ENCODE data around the gene CBARP.

Gene CBARP

DNA sequence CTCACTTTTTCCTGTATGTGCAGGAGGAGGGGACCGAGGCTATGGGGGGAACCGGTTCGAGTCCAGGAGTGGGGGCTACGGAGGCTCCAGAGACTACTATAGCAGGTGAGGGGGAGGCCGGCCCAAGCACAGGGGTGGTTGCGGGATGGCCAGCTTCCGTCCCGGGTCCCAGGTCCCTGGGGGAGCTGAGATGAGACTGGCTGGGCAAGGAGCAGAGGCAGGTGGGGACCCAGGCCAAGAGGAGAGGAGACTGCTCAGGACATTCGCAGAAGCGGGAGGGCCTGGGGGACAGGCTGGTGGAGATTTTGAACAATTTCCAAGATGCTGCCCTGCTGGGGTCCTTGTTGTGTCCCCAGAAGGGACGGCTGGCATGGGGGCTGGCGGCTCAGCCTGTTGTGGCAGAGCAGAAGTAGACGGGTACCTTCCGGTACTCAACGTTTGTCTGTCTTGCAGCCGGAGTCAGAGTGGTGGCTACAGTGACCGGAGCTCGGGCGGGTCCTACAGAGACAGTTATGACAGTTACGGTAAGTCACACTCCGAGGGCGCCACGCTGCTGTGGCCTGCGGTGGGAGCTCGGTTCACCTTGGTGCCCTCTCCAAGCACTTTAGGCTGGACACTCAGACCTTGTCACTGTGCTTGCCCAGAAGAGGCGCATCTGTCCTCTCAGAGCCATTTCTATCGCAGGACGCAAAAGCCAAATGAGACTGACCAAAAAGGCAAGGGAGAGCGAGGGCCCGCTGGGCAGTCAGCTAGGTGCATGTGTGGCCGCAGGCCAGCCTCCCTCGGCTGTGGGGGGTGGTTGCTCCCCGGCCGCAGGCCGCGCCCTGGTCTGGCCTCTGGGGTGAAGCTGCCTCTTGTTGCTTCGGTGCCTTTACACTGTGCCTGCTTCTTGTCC lies 34.0 kb upstream of the CBARP start:
- TF ChIP-seq GATA3 (IDR thresholded peaks at IDR 0.05; ENCODE audit: low read depth, low read length): no peak
- TF ChIP-seq GATA2 (IDR thresholded peaks at IDR 0.05; ENCODE audit: low read depth, low read length): no peak

GRCh38 chr19:1270854-1271527 lies 33.2 kb upstream of the CBARP start:
- TF ChIP-seq GATA2 (IDR thresholded peaks at IDR 0.05; ENCODE audit: low read depth, low read length) (no peak), GATA3 (IDR thresholded peaks at IDR 0.05; ENCODE audit: low read depth, low read length) (no peak)

- TF ChIP-seq GATA2 (IDR thresholded peaks at IDR 0.05; ENCODE audit: low read depth, low read length) (no peak), GATA3 (IDR thresholded peaks at IDR 0.05; ENCODE audit: low read depth, low read length) (no peak)
Observed at GRCh38 chr19:1270213-1270853, 32.5 kb upstream of the CBARP start.

GRCh38 chr19:1269478-1270212 lies 31.8 kb upstream of the CBARP start:
- no peak for TF ChIP-seq GATA2 (IDR thresholded peaks at IDR 0.05; ENCODE audit: low read depth, low read length)
- TF ChIP-seq GATA3 (IDR thresholded peaks at IDR 0.05; ENCODE audit: low read depth, low read length): no peak

DNA sequence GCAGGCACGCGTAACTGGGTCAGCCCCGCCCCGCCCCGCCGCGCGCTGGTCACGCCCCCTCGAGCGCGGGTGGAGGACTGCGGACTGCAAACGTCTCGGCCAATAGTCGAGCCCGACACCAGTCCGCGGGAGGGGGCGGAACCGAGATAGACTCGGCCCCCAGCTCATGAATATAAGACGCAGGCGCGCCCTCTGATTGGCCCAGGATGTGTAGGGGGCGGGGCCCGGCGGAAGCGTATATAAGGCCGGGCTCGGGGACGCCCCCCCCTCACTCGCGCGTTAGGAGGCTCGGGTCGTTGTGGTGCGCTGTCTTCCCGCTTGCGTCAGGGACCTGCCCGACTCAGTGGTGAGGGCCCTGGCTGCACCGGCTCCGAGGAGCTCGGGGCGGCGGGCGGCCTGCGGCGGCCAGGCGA lies 31.3 kb upstream of the CBARP start, which contains the start of gene CIRBP:
TSS of gene CIRBP (plus strand) at position 268 of the 413 bp plus-strand sequence. CDS start 1,602 bp downstream, outside the sequence.
- no peak for TF ChIP-seq GATA3 (IDR thresholded peaks at IDR 0.05; ENCODE audit: low read depth, low read length)
- TF ChIP-seq GATA2 (IDR thresholded peaks at IDR 0.05; ENCODE audit: low read depth, low read length): no peak

GRCh38 chr19:1268226-1269064 lies 30.6 kb upstream of the CBARP start:
- TF ChIP-seq GATA2 (IDR thresholded peaks at IDR 0.05; ENCODE audit: low read depth, low read length) (no peak), GATA3 (IDR thresholded peaks at IDR 0.05; ENCODE audit: low read depth, low read length) (no peak)

DNA sequence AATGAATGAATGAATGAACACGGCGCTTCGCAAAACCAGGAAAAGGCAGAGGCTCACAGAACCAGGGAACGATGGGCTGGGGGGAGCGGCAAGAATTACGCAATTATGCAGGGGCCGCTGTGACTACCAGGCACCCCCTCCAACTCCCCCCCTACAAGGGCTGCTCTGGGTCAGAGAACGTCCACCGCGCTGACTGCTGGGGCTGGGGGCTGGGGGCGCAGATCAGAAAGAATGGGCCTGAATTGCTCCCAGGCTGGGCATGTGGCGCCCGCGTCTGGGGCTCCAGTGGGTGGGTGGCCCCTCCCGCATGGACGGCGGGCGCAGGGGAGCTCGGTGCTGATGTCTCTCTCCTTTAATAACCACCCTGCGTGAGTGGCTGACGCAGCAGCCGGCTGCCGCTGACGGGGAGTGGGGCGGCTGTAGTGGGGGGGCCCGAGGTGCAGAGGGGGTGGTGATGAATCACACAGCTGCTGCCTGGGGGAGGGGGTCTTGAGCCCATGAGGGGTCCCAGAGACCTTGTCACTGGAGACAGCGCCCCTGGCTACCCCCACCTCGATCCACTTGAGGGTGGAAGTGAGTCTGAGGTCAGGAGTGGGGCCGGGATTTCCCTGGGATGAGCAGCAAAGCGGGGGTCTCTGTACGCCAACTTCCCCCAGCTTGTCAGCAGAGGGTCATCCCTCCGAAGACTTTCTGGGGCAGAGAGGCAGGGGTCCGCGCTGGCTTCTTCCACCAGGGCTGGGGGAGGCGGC lies 29.8 kb upstream of the CBARP start:
- TF ChIP-seq GATA3 (IDR thresholded peaks at IDR 0.05; ENCODE audit: low read depth, low read length): no peak
- TF ChIP-seq GATA2 (IDR thresholded peaks at IDR 0.05; ENCODE audit: low read depth, low read length): no peak

DNA sequence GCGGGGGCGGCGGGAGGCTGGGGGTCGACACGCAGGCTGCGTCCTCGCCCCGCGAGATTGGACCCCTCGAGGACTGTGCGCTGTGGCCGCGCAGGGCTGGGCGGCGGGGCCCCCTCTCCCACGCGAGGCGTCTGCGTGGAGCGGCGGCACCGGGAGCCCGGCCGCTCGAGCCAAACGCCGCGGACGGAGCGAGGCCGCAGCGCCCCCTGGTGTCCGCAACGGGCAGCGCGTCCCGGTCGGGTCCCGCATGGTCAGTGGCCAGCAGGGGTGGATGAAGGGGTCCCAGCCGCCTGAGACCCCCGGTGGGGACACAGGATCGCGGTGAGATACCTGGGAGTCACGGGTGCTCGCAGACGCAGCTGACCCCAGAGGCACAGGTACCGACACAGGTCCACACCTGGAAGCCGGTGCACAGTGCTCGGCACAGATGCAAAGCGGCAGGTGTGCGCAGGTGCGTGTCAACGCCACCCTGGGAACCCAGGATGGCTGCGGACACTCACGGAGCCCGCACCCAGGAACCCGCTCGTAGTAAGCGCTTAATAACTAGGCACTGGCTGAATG lies 29.2 kb upstream of the CBARP start:
- no peak for TF ChIP-seq GATA3 (IDR thresholded peaks at IDR 0.05; ENCODE audit: low read depth, low read length)
- no peak for TF ChIP-seq GATA2 (IDR thresholded peaks at IDR 0.05; ENCODE audit: low read depth, low read length)

DNA sequence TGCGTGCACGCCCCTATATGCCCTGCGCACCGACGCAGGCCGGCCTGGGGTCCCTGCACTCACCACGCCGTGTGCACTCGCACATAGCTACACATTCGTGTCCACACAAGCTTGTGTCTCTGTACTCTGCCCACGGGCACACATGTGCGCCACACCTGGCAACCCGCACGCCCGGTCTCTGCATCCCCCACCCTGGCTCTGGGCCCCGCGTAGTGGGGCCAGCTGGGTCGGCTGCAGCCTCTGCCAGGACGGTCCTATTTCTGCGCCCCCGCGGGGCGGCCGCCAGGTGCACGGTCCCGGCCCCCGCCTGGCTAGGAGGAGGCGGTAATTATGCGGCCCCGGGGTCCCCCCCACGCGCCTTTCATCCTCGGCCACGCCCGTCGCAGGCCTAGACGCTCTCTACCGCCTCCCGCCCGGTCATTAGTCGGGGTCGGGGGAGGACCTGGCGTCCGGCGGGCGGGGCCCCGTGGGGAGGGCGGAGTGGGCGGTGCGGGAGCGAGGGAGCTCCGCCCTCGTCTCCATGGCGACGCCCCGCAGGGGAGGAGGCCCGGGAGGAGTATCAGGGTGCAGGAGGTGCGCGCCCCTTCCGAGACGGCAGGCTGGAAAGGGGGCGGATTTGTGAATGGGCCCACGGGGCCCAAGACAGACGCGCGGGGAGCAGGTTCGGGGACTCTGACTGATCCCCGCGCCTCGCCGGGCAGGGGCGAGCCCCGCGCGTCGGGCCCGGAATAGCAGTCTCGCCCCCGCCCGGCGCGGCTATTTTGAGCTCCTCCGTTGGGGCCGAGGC lies 28.5 kb upstream of the CBARP start:
- no peak for TF ChIP-seq GATA2 (IDR thresholded peaks at IDR 0.05; ENCODE audit: low read depth, low read length)

- TF ChIP-seq GATA3 (IDR thresholded peaks at IDR 0.05; ENCODE audit: low read depth, low read length) (no peak), GATA2 (IDR thresholded peaks at IDR 0.05; ENCODE audit: low read depth, low read length) (no peak)
Observed at GRCh38 chr19:1265615-1266128, 27.9 kb upstream of the CBARP start.

Measured in SH-SY5Y (cell line).